Body of pancreas (tissue), 4 donors: ENCODE results near the gene ERMAP.

ENCODE experiments used
- POLR2A ChIP-seq, 3 donors: fragments of 450-650 bp; IDR thresholded peaks; one replicate each; pipeline ENCODE4 v1.6.1; 2016; ENCODE audit warnings: antibody characterized with exemption in 3 of 3, mild to moderate bottlenecking in 2 of 3
- TF ChIP-seq, protein P1 (sequence below), 7 experiments: fragments of 450-650 bp in 4 of 7; fragments of 200-600 bp in 3 of 7; sonication (generic) in 3 of 7; IDR thresholded peaks; one replicate each; pipeline ENCODE4 v1.5.1; 2016 to 2019; ENCODE audit warnings: antibody characterized with exemption in 7 of 7

DNA sequence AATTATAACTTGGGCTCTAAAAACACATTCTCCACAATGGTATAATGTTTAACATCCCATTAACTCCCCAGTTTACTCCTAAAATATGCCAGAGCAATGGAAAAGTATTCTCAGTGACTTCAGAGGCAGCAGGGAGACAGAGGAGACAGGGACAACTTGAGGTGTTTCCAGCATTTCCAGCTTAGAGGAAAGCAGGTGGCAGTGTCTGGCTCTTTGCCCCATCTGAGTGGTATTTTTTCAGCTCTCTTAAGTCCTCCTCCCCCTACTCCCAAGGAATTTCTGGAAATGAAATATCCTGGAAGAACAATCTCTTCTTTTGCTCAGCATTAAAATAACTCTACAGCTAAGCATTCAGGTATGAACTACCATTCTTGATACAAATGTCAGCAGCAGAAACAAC is 10.8 kb upstream of the ERMAP start:
- no peak for TF ChIP-seq POLR2A (IDR thresholded peaks at IDR 0.05)
- TF ChIP-seq, protein P1, sequence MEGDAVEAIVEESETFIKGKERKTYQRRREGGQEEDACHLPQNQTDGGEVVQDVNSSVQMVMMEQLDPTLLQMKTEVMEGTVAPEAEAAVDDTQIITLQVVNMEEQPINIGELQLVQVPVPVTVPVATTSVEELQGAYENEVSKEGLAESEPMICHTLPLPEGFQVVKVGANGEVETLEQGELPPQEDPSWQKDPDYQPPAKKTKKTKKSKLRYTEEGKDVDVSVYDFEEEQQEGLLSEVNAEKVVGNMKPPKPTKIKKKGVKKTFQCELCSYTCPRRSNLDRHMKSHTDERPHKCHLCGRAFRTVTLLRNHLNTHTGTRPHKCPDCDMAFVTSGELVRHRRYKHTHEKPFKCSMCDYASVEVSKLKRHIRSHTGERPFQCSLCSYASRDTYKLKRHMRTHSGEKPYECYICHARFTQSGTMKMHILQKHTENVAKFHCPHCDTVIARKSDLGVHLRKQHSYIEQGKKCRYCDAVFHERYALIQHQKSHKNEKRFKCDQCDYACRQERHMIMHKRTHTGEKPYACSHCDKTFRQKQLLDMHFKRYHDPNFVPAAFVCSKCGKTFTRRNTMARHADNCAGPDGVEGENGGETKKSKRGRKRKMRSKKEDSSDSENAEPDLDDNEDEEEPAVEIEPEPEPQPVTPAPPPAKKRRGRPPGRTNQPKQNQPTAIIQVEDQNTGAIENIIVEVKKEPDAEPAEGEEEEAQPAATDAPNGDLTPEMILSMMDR (IDR thresholded peaks at IDR 0.05) = no peak
